ENCODE results near the gene EDC4. TPM values are rescaled to one million over a fixed set of nuclear protein-coding genes. Genes with fewer than 3 reads are reported as not detected.
A peak's percentile ranks its signal among the peaks of the same experiment; 100 is the strongest.

EDC4 gene
- total RNA-seq, 4 donors from 2014 or later: 36.7 to 62.4 (median 55.6) TPM

- peaks cover 0 to 63% (median 50%) of the 10 kb centered on the region in 4 donors for H3K4me1 ChIP-seq
- H3K27ac ChIP-seq: peak overlapping the region; percentile 87 to 96 (median 93)
- H3K27me3 ChIP-seq: no peaks in the 10 kb centered on the region
- H3K9me3 ChIP-seq: no peaks in the 10 kb centered on the region
- H3K4me3 ChIP-seq: peak overlapping the region; percentile 64 to 93 (median 74)
- WGBS, 2 donors: 73 to 77% methylated on average over 5 of the region's 5 CpGs
- DNase-seq (ENCODE audit: low spot score in 2 of 2): no peak
- peaks cover 0 to 7% (median 0%) of the 10 kb centered on the region in 3 donors for H3K36me3 ChIP-seq
- TF ChIP-seq, protein P1, sequence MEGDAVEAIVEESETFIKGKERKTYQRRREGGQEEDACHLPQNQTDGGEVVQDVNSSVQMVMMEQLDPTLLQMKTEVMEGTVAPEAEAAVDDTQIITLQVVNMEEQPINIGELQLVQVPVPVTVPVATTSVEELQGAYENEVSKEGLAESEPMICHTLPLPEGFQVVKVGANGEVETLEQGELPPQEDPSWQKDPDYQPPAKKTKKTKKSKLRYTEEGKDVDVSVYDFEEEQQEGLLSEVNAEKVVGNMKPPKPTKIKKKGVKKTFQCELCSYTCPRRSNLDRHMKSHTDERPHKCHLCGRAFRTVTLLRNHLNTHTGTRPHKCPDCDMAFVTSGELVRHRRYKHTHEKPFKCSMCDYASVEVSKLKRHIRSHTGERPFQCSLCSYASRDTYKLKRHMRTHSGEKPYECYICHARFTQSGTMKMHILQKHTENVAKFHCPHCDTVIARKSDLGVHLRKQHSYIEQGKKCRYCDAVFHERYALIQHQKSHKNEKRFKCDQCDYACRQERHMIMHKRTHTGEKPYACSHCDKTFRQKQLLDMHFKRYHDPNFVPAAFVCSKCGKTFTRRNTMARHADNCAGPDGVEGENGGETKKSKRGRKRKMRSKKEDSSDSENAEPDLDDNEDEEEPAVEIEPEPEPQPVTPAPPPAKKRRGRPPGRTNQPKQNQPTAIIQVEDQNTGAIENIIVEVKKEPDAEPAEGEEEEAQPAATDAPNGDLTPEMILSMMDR (IDR thresholded peaks at IDR 0.05): no peak
- no peak for TF ChIP-seq POLR2A (IDR thresholded peaks at IDR 0.05)
- no peak for TF ChIP-seq EP300 (IDR thresholded peaks at IDR 0.05)
Observed at GRCh38 chr16:67845291-67846062, 27.4 kb upstream of the EDC4 start.

DNA sequence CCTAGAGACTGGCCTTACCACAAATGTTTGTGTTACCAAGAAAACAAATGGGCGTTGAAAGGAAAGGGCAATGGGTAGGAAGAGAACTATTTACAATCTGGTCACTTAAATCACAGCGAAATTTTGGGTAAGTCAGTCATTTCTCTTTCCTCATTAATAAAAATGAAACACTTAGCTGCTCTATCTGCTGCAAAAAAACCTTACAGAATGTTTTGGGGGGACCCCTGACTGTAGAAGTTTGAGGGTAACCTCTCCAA, 26.9 kb upstream of the EDC4 start:
- Histone ChIP-seq H3K36me3 (peaks cover 0 to 10% (median 0%) of the 10 kb centered on the region in 3 donors), H3K27ac (peak overlapping the region; percentile 87 to 96 (median 93)), H3K4me3 (peak overlapping the region; percentile 64 to 93 (median 74)), H3K4me1 (peaks cover 0 to 63% (median 50%) of the 10 kb centered on the region in 4 donors), H3K9me3 (no peaks in the 10 kb centered on the region), H3K27me3 (no peaks in the 10 kb centered on the region)
- WGBS, 2 donors: 4 to 9% methylated on average over 2 of the region's 2 CpGs
- no peak for DNase-seq (ENCODE audit: low spot score in 2 of 2)
- TF ChIP-seq, protein P1 (IDR thresholded peaks at IDR 0.05): no peak
- TF ChIP-seq POLR2A (IDR thresholded peaks at IDR 0.05) (no peak), EP300 (IDR thresholded peaks at IDR 0.05) (no peak)

DNA sequence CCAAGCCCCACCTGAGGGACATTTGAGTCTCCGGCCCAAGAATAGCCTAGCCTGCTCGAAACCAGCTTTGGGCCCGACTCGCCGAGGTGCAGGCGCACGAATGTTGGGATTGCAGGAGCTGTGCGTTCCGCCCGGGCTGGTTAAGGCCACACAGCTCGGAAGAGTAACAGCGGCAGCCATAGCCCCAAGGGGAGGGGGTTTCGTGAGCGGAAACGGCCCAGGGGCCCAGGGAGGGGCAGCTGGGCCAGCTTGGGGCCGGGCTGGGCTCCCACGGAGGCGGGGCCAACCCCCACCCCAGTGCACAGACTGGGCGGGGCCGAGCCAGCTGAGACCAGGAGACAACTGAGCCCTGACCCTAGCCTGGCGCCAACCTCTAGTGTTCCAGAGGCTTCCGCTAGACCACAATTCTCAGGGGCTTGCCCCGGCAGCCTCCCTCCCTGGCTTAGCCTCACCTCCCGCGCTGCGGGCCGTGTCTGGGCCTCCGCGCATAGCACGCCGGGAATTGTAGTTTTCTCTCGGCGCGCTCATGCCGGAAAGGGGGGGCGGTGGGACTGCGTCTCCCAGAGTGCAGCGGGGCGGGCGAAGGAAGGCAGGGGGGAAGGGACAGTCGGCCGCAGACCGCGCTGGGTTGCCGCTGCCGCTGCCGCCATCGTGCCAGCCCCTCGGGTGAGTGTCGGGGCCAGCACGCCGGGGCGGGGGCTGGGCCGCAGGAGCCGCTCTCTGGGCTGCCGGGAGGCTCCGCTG, 26.4 kb upstream of the EDC4 start, which contains the start of gene NUTF2:
Gene NUTF2 (plus strand): TSS at position 614 of the 744 bp plus-strand sequence. CDS start 18,198 bp downstream, outside the sequence.
- 0 to 3% methylated on average over 24 to 39 of the region's 57 CpGs for WGBS, 2 donors
- Histone ChIP-seq H3K36me3 (peaks cover 0 to 10% (median 0%) of the 10 kb centered on the region in 3 donors), H3K27me3 (no peaks in the 10 kb centered on the region), H3K4me3 (peak within 1 kb of the TSS; percentile 64 to 93 (median 74)), H3K4me1 (peaks cover 0 to 60% (median 49%) of the 10 kb centered on the region in 4 donors), H3K9me3 (no peaks in the 10 kb centered on the region), H3K27ac (peak within 1 kb of the TSS; percentile 87 to 96 (median 93))
- peak; percentile 74 to 91 for TF ChIP-seq EP300 (IDR thresholded peaks at IDR 0.05)
- peak; percentile 34 to 67 for TF ChIP-seq POLR2A (IDR thresholded peaks at IDR 0.05)
- TF ChIP-seq, protein P1 (IDR thresholded peaks at IDR 0.05): peak in 2 of 5 experiments; percentile 19 to 61
- DNase-seq (ENCODE audit: low spot score in 2 of 2): peak; percentile 91 to 96

DNA sequence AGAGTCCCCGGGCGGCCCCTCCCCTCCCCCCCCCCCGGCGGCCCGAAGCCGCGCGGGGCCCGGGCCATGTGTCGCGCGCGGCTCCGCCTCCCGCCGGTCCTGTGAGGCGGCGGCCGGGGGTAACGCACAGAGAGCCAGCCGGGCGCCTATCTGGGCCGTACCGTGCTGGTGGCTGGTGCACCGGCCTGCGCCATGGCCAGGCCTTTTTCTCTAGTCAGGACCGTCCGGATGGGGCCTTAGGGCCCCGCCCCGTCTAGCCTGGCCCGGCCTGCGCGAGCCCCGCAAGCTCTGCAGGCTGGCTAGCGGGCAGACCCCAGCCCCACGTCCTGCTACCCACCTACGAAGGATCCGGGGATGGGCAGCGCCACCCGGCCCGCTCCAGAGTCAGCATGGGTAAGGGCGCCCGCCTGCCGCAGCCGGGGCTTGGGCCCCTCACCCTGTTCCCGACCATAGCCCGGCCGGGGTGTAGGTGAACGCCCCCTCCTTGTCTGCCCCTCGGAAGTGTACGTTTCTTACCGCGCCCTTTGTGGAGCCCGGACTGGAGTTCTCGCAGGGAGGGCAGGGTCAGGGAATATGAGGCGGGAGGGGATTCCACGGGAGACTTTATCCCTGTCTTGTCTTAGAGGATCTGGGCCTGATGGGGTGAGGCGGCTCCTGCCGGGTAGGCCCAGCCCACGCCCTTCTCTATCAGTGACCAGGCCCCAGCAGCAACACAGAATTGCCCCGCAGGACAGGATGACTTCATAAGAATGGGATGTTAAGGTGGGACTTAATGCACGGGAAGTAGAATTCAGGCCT, 25.6 kb upstream of the EDC4 start, which contains the start of gene CENPT:
Gene CENPT (minus strand): TSS at position 630 of the 798 bp plus-strand sequence. CDS start 13,834 bp downstream, outside the sequence.
- DNase-seq (ENCODE audit: low spot score in 2 of 2): peak in 1 of 2 donors; percentile 31
- no peak for TF ChIP-seq EP300 (IDR thresholded peaks at IDR 0.05)
- TF ChIP-seq, protein P1 (IDR thresholded peaks at IDR 0.05): no peak
- H3K27me3 ChIP-seq: no peaks in the 10 kb centered on the region
- no peaks in the 10 kb centered on the region for H3K9me3 ChIP-seq
- H3K27ac ChIP-seq: peak within 1 kb of the TSS; percentile 87 to 96 (median 93)
- peaks cover 0 to 10% (median 0%) of the 10 kb centered on the region in 3 donors for H3K36me3 ChIP-seq
- peak within 1 kb of the TSS; percentile 64 to 93 (median 74) for H3K4me3 ChIP-seq
- 0% methylated on average over 7 to 24 of the region's 62 CpGs for WGBS, 2 donors
- H3K4me1 ChIP-seq: peaks cover 0 to 58% (median 48%) of the 10 kb centered on the region in 4 donors

All from tibial nerve (tissue), 4 donors.